Stimulated activated CD8-positive, alpha-beta memory T cell treated with anti-CD3 and anti-CD28 coated beads, Interleukin-15, amount 100 ng/mL, for 48 hours (primary cell): ENCODE data around the gene TMEM255B.

ENCODE experiments used
- DNase-seq, 2 donors: peaks; one replicate each; pipeline ENCODE4 v3.0.0-alpha.2; 2020; ENCODE audit warnings: low read depth in 2 of 2

The TMEM255B gene

GRCh38 chr13:113768018-113768905, 9.2 kb downstream of the TMEM255B start:
- no peak for DNase-seq

- DNase-seq, result no peak
These were observed 10.1 kb downstream of the TMEM255B start for GRCh38 chr13:113769106-113769505.

- no peak for DNase-seq
These were observed 10.9 kb downstream of the TMEM255B start for GRCh38 chr13:113769881-113770280.

DNA sequence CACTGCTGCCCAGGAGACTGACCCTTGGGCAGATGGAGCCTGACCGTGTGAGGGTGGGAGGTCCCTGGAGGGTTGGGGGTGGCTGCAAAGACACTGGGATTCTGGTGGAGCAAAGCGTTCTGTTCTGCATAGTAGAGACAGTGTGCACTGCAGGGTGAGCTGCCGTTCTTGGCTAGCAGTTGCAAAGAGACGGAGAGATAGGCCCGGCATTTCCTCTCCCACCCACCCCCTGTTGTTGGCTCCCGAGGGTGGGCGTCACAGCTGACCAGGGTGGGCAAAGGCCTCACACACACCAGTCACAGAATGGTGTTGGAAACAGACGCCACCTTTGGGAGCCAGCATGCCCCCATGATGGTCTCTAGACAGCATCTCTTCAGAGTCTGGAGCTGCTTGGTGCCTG, 11.4 kb downstream of the TMEM255B start:
- no peak for DNase-seq

- no peak for DNase-seq
These were observed 11.9 kb downstream of the TMEM255B start for GRCh38 chr13:113770937-113771336.

GRCh38 chr13:113771709-113772331, 12.8 kb downstream of the TMEM255B start:
- DNase-seq, result no peak

GRCh38 chr13:113774177-113775107, 15.4 kb downstream of the TMEM255B start:
- no peak for DNase-seq

DNA sequence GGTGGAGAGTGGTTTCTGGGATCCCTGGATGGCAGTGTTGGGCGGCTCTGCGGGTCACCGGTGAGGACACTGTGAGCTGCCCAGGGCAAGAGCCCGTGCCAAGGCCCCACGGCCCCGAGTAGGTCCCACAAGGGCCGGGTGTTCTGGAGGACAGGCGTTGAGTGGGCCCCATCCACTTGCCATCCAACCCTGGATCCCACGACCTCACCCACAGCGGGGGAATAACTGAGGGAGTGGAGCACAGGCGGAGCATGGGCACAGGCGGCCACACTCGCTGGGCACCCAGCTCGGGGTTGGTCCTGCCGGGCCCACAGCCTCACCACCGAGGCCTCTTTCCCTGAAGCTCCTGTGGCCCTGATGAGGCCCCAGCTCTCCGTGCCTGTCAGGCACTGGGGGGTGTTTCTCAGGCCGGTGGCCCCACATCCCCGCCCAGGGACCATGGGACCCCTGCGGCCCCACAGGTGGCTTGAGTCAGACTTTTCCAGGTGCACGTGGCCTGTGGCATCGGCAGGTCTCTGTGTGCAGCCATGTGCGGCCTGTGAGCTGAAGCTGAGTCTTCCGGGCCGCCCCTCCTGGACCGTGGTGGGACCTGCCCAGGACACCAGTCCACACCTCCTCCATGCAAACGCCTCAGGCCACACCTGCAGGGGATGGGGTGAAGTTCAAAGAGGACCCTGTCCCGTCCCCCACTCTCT, 16.6 kb downstream of the TMEM255B start:
- DNase-seq, result no peak

DNA sequence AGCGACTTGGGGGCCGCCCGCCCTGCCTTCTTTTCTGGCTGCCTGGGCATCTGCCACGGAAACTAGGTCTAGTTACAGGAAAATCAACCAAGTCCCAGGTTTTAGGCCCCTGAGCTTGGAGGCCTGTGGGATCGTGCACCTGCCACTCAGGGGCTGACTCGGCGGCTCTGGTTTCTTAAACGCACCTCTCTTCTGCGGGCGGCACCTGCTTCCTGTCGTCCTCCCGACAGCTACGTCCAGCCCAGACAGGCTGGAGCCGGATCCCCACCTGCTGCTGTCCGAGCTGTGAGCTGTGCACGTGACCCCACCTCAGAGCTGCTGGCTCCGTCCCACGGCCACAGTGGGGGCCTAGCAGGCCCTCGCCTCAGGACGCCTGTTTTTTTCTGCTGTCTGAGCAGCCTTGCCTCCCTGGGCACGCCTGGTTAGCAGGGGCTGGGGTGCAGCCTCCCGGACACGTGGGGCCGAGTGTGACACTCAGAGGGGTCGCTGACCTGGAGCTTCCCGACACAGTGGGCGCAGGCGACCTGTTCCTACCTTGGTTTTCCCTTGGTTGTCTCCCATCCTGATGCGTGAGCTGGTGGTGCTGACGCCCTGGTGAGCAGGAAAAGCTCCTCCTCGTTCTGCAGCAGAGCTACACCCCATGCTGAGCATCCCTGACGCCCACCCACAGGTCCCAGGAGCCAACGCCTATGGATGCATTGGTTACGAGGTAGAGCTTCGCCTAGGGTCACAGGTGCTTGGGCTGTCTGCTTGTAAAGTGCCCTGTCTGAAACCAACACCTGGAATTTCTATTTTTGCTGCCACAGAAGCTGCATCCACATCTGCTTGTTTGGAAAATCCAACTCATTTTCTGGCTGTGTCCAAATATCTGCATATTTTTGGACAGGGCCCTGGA, 17.5 kb downstream of the TMEM255B start:
- DNase-seq, result no peak

DNA sequence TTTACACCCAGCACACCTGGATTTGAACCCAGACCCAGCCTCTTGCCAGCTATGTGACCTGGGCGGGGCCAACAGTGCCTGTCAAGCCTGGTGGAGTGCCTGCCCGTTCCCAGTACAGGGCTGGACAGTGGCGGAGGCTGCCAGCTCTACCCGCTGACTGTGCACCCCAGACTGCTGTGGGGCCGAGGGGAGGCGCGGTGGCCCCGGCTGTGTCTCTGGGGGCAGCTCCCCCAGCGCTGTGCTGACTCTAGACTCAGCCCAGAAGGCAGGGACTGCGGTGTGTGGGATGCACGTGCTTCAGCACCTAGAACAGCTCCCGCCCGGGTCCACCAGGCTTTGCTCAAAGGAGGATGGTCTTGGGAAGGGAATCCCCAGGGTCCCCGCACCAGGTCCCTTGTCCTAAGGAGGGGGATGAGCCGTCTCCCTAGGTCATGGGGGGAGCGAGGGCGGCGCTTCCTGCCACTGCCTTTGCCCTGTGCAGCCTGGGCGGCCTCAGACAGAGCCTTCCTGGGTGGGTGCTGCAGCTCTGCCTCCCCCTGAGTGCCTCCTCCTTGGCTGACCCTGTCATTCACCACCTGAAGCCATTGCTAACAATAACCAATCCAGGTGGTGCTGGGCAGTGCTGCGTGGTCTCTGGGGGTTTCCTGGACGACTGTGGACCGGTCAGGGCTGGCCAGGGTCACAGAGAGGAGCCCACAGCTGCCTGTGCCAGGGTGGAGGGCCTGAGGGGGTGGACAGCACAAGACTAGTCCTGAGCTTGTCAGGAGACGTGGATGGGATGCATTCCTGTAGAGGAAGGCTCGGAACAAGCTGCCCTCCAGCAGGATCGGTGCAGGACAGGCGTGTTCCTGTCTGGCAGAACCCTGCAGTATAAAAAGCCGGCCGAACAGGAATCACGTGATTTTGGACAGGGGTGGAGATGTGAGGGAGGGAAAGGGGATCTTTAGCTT, 18.6 kb downstream of the TMEM255B start:
- DNase-seq, result no peak

GRCh38 chr13:113781571-113781970, 22.5 kb downstream of the TMEM255B start:
- no peak for DNase-seq

GRCh38 chr13:113782472-113782871, 23.4 kb downstream of the TMEM255B start:
- DNase-seq, result no peak

GRCh38 chr13:113783200-113783881, 24.3 kb downstream of the TMEM255B start:
- no peak for DNase-seq

DNA sequence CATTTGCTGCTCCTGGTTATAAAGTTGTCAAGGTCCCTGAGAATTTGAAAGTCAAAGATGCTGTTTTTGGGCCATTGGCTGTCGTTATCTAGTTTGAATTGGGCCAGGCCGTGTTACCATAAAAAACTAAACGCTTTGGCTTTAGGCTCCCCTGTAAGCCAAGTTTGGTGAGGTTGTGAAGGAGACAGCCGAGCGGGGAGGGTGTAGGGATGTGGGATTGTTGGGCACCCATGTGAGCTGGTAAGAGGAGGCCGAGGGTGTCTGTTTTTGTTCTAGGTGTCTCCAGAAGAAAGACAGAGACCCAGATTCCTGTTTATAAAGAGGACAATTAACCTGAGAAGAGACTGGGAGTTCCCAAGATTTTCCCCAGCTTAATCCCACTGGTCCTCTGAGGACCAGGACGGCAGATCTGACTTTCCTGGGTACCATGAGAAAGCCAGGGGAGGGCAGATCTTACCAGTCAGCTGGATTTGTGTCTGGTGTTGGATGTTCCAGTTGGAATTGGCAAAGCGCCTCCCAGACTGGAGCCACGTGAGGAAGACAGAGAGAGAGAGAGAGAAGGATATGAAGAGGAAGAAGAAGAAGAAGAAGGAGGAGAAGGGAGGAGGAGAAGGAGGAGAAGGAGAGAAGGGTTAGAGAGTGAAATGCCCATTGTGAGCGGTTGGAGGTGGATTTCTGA, 25.1 kb downstream of the TMEM255B start:
- no peak for DNase-seq

DNA sequence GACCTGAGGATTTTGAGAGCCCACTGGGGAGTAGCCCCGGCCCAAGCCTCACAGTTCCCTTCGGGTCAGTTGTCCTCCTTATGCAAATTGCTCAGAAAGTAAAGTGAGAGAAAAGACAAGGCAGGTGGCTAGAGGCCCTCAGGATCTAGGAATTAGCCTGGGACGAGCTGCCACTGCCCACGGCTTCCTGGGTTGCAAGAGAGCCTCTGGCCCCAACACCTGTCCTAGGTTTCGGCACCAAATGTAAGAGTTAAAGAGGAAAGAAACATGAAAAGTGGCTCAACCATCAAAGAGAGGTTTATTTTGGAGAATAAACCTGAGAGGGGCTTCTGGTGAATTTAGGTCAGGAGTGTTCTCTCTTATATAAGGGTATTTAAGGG, 25.6 kb downstream of the TMEM255B start:
- DNase-seq, result no peak

GRCh38 chr13:113785051-113786010, 26.3 kb downstream of the TMEM255B start:
- no peak for DNase-seq

DNA sequence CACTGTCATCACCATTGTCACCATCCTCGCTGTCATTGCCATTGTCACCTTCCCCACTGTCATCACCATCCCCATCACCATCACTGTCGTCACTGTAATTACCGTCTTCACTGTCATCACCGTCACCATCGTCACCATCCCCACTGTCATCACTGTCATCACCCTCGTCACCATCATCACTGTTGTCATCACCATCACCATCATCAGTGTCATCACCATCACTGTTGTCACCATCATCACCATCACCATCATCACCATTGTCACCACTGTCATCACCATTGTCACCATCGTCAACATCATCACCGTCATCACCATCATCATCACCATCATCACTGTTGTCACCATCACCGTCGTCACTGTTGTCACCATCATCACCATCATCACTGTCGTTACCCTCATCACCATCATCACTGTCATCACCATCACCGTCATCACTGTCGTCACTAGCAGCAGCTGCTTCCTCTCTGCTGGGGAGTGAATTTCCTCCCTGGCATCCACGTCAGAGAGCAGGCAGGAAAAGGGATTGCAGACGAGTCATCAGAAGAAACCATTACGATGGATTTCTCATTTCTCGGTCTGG, 27.3 kb downstream of the TMEM255B start:
- DNase-seq, result no peak
